ENCODE measurements around the gene MCC. TPM values are rescaled to one million over a fixed set of nuclear protein-coding genes. Genes with fewer than 3 reads are reported as not detected.

MCC gene
- total RNA-seq, 1 donor from 2014 or later = 47.9 TPM

GRCh38 chr5:113214606-113215323 is 273.5 kb downstream of the MCC start:
- peak in 1 of 2 donors; percentile 71 for DNase-seq (ENCODE audit: extremely low spot score in 2 of 2)
- Histone ChIP-seq H3K4me1 (peaks cover 55% of the 10 kb centered on the region), H3K27ac (no peak overlapping the region), H3K4me3 (no peak overlapping the region), H3K36me3 (no peaks in the 10 kb centered on the region), H3K27me3 (no peaks in the 10 kb centered on the region), H3K9me3 (no peaks in the 10 kb centered on the region)
- TF ChIP-seq POLR2A (IDR thresholded peaks at IDR 0.05) = no peak
- no peak for TF ChIP-seq CTCF (IDR thresholded peaks at IDR 0.05)
- no peak for TF ChIP-seq POLR2AphosphoS5 (IDR thresholded peaks at IDR 0.05; ENCODE audit: insufficient read depth in 1 of 2, low read depth in 1 of 2)
- intact Hi-C loops (cut with DNase I) = no loop called here

GRCh38 chr5:113213551-113214425 is 274.5 kb downstream of the MCC start:
- intact Hi-C loops (cut with DNase I) = no loop called here
- DNase-seq (ENCODE audit: extremely low spot score in 2 of 2) = peak in 1 of 2 donors; percentile 74
- Histone ChIP-seq H3K36me3 (no peaks in the 10 kb centered on the region), H3K4me3 (no peak overlapping the region), H3K27ac (no peak overlapping the region), H3K9me3 (no peaks in the 10 kb centered on the region), H3K4me1 (peaks cover 55% of the 10 kb centered on the region), H3K27me3 (no peaks in the 10 kb centered on the region)
- TF ChIP-seq POLR2A (IDR thresholded peaks at IDR 0.05) (no peak), CTCF (IDR thresholded peaks at IDR 0.05) (no peak), POLR2AphosphoS5 (IDR thresholded peaks at IDR 0.05; ENCODE audit: insufficient read depth in 1 of 2, low read depth in 1 of 2) (no peak)

- no peaks in the 10 kb centered on the region for H3K27me3 ChIP-seq
- DNase-seq (ENCODE audit: extremely low spot score in 2 of 2) = peak in 1 of 2 donors; percentile 49
- peaks cover 46% of the 10 kb centered on the region for H3K4me1 ChIP-seq
- H3K36me3 ChIP-seq = no peaks in the 10 kb centered on the region
- no peaks in the 10 kb centered on the region for H3K9me3 ChIP-seq
- intact Hi-C loops (cut with DNase I) = no loop called here
- H3K4me3 ChIP-seq = no peak overlapping the region
- H3K27ac ChIP-seq = no peak overlapping the region
- no peak for TF ChIP-seq POLR2A (IDR thresholded peaks at IDR 0.05)
- TF ChIP-seq POLR2AphosphoS5 (IDR thresholded peaks at IDR 0.05; ENCODE audit: insufficient read depth in 1 of 2, low read depth in 1 of 2) = no peak
- TF ChIP-seq CTCF (IDR thresholded peaks at IDR 0.05) = no peak
These were observed 275.9 kb downstream of the MCC start for GRCh38 chr5:113212244-113212920.

- TF ChIP-seq POLR2AphosphoS5 (IDR thresholded peaks at IDR 0.05; ENCODE audit: insufficient read depth in 1 of 2, low read depth in 1 of 2) (no peak), CTCF (IDR thresholded peaks at IDR 0.05) (no peak), POLR2A (IDR thresholded peaks at IDR 0.05) (no peak)
- Histone ChIP-seq H3K27ac (no peak overlapping the region), H3K27me3 (no peaks in the 10 kb centered on the region), H3K9me3 (no peaks in the 10 kb centered on the region), H3K4me1 (peaks cover 45% of the 10 kb centered on the region), H3K4me3 (no peak overlapping the region), H3K36me3 (no peaks in the 10 kb centered on the region)
- intact Hi-C loops (cut with DNase I) = no loop called here
- peak in 1 of 2 donors; percentile 8 for DNase-seq (ENCODE audit: extremely low spot score in 2 of 2)
These were observed 278.8 kb downstream of the MCC start for GRCh38 chr5:113209498-113209897.
